Rectal smooth muscle tissue (tissue), 1 donor: ENCODE results near the gene RUNX2.

ENCODE experiments used
- H3K27ac ChIP-seq: one replicate; pipeline ENCODE4 v1.7.0; 2013; ENCODE audit warnings: low read depth, low read length, inconsistent platforms
- H3K27me3 ChIP-seq: one replicate; pipeline ENCODE4 v1.7.0; 2013; ENCODE audit warnings: low read length; ENCODE audit not compliant: control insufficient read depth, insufficient read depth
- H3K36me3 ChIP-seq: one replicate; pipeline ENCODE4 v1.7.0; 2013; ENCODE audit warnings: low read length; ENCODE audit not compliant: control insufficient read depth, insufficient read depth
- H3K4me1 ChIP-seq: one replicate; pipeline ENCODE4 v1.7.0; 2013; ENCODE audit warnings: low read length; ENCODE audit not compliant: control insufficient read depth, insufficient read depth
- H3K4me3 ChIP-seq: one replicate; pipeline ENCODE4 v1.7.0; 2013; ENCODE audit warnings: low read length
- H3K9ac ChIP-seq: one replicate; pipeline ENCODE4 v1.7.0; 2013; ENCODE audit warnings: low read length

The RUNX2 gene

GRCh38 chr6:45678285-45678607 is 350.1 kb downstream of the RUNX2 start:
- H3K4me1 ChIP-seq, result no peaks in the 10 kb centered on the region
- H3K27me3 ChIP-seq, result no peaks in the 10 kb centered on the region
- H3K36me3 ChIP-seq, result no peaks in the 10 kb centered on the region
- no peak overlapping the region for H3K27ac ChIP-seq
- H3K4me3 ChIP-seq, result no peak overlapping the region
- H3K9ac ChIP-seq, result no peak overlapping the region

GRCh38 chr6:45679163-45679562 is 351.0 kb downstream of the RUNX2 start:
- H3K36me3 ChIP-seq, result no peaks in the 10 kb centered on the region
- H3K9ac ChIP-seq, result no peak overlapping the region
- H3K4me1 ChIP-seq, result no peaks in the 10 kb centered on the region
- H3K27me3 ChIP-seq, result no peaks in the 10 kb centered on the region
- H3K27ac ChIP-seq, result no peak overlapping the region
- H3K4me3 ChIP-seq, result no peak overlapping the region

- Histone ChIP-seq H3K27ac (no peak overlapping the region), H3K36me3 (no peaks in the 10 kb centered on the region), H3K4me3 (no peak overlapping the region), H3K27me3 (no peaks in the 10 kb centered on the region), H3K4me1 (no peaks in the 10 kb centered on the region), H3K9ac (no peak overlapping the region)
Measured at GRCh38 chr6:45679631-45680030, 351.5 kb downstream of the RUNX2 start.

DNA sequence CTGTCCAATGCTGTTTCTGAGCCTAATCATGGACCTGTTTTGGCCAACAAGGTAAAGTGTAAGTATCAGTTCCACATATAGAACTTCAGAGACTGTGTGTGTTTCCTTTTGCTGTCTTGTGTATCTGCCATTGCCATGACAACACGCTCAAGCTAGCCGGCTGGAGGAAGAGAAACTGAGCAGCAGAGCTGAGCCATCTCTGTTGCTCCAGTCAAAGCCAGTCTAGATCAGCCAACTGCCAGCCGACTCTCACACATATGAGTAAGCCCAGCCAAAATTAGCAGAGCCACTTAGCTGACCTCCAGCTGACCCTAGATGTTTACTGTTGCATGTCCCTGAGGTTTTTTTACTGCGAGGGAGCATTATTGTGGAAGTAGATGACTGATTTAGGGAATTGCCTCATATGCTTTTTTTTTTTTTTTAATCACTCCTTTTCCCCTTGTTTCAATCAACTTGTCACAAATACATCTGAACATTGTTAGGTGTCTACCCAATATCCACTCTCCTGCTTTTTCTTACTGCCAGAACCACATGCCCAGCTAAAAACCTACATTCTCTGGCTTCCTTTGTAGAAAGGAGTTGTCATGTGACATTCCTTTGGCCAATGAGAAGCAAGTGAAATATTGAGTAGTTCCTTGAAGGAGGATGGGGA is 353.9 kb downstream of the RUNX2 start:
- no peaks in the 10 kb centered on the region for H3K27me3 ChIP-seq
- H3K36me3 ChIP-seq, result no peaks in the 10 kb centered on the region
- no peaks in the 10 kb centered on the region for H3K4me1 ChIP-seq
- H3K4me3 ChIP-seq, result no peak overlapping the region
- H3K27ac ChIP-seq, result no peak overlapping the region
- no peak overlapping the region for H3K9ac ChIP-seq

GRCh38 chr6:45684476-45684875 is 356.3 kb downstream of the RUNX2 start:
- no peaks in the 10 kb centered on the region for H3K4me1 ChIP-seq
- H3K9ac ChIP-seq, result no peak overlapping the region
- H3K4me3 ChIP-seq, result no peak overlapping the region

DNA sequence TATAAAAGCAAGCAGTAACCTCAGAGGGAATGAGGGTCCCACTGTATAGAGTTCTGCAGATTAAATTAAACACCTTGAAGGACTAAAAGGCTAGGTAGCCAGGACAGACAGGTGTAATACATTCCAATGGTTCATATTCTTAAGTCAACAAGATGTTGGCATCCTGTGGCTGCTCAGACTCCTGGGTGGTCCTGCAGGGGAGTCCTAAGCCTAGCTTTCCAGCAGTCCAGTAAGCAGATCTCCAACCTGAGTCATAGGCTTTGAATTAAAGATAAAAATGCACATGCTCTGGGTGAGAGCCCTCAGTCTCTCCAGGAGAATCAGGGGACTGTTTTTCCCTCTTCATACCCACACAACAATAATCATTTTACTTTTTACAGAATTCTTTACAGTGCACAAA is 356.9 kb downstream of the RUNX2 start:
- Histone ChIP-seq H3K4me1 (no peaks in the 10 kb centered on the region), H3K27ac (no peak overlapping the region), H3K9ac (no peak overlapping the region), H3K4me3 (no peak overlapping the region), H3K36me3 (no peaks in the 10 kb centered on the region), H3K27me3 (no peaks in the 10 kb centered on the region)

More at GRCh38 chr6:45684476-45684875, 356.3 kb downstream of the RUNX2 start:
- Histone ChIP-seq H3K27ac (no peak overlapping the region), H3K27me3 (no peaks in the 10 kb centered on the region), H3K36me3 (no peaks in the 10 kb centered on the region)

- H3K9ac ChIP-seq, result no peak overlapping the region
- no peaks in the 10 kb centered on the region for H3K4me1 ChIP-seq
- no peaks in the 10 kb centered on the region for H3K36me3 ChIP-seq
- H3K27me3 ChIP-seq, result no peaks in the 10 kb centered on the region
- no peak overlapping the region for H3K27ac ChIP-seq
- H3K4me3 ChIP-seq, result no peak overlapping the region
Measured at GRCh38 chr6:45686841-45687569, 358.9 kb downstream of the RUNX2 start.

DNA sequence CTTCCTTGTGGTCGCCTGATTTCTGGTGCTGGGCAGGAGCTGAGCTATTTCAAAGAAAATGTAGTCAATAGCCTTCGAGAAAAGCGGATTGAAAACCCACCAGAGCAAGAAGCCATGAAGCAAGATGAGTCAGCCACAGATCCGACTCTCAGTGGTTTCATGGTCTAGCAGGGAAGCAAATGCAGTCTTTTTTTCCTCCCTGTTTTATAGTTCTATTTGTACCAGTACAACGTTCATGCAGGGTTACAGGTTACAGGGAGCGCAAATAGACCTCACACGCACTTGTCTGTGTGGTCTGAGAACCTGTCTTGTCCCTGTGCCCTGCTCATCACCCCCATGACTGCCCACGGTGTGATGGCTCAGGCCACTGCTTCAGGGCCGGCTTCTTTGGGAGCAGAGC is 359.4 kb downstream of the RUNX2 start:
- no peaks in the 10 kb centered on the region for H3K4me1 ChIP-seq
- no peak overlapping the region for H3K4me3 ChIP-seq
- no peaks in the 10 kb centered on the region for H3K36me3 ChIP-seq
- H3K27ac ChIP-seq, result no peak overlapping the region
- H3K27me3 ChIP-seq, result no peaks in the 10 kb centered on the region
- no peak overlapping the region for H3K9ac ChIP-seq

DNA sequence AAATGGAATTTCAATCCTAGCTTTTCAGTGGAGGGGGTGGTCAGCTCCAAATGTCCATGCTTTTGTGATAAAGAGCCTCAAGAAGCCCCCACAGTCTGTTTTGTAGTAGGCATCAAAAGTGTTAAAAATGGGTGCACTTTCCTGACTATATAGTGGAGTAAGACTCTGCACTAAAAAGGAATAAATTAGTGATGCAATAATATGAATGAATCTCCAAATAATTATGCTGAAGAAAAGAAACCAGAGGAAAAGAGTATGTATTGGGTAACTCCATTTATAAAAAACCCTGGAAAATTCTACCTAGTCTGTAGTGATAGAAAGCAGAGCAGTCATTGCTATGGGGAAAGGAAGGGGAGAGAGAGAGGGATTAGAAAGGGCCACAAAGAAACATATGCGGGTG is 360.1 kb downstream of the RUNX2 start:
- Histone ChIP-seq H3K4me3 (no peak overlapping the region), H3K9ac (no peak overlapping the region), H3K27ac (no peak overlapping the region), H3K36me3 (no peaks in the 10 kb centered on the region), H3K4me1 (no peaks in the 10 kb centered on the region), H3K27me3 (no peaks in the 10 kb centered on the region)

- no peaks in the 10 kb centered on the region for H3K27me3 ChIP-seq
- H3K9ac ChIP-seq, result no peak overlapping the region
- no peaks in the 10 kb centered on the region for H3K36me3 ChIP-seq
- no peak overlapping the region for H3K27ac ChIP-seq
- H3K4me1 ChIP-seq, result no peaks in the 10 kb centered on the region
- H3K4me3 ChIP-seq, result no peak overlapping the region
Measured at GRCh38 chr6:45689926-45690615, 361.9 kb downstream of the RUNX2 start.

- Histone ChIP-seq H3K9ac (no peak overlapping the region), H3K4me3 (no peak overlapping the region), H3K27me3 (no peaks in the 10 kb centered on the region), H3K27ac (no peak overlapping the region), H3K36me3 (no peaks in the 10 kb centered on the region), H3K4me1 (no peaks in the 10 kb centered on the region)
Measured at GRCh38 chr6:45690846-45691245, 362.7 kb downstream of the RUNX2 start.

DNA sequence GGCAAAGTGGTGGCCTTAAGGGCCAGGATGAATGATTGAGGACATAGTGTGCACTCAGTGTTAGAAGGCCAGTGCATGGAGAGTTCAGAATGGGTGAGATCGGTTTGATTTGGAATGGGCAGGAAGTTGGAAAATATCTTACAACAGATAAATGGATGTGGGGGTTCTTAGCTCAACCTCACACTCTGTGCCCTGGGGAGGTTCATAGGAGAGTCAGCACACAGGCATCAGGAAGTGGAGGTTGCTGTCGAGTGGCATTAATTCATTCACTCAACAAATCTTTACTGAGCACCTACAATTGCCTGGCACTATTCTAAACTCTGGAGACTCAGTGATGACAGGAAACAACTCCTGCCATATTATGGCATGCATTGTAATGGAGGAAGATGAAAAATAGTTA is 363.3 kb downstream of the RUNX2 start:
- Histone ChIP-seq H3K27me3 (no peaks in the 10 kb centered on the region), H3K27ac (no peak overlapping the region), H3K4me1 (no peaks in the 10 kb centered on the region), H3K9ac (no peak overlapping the region), H3K4me3 (no peak overlapping the region), H3K36me3 (no peaks in the 10 kb centered on the region)

DNA sequence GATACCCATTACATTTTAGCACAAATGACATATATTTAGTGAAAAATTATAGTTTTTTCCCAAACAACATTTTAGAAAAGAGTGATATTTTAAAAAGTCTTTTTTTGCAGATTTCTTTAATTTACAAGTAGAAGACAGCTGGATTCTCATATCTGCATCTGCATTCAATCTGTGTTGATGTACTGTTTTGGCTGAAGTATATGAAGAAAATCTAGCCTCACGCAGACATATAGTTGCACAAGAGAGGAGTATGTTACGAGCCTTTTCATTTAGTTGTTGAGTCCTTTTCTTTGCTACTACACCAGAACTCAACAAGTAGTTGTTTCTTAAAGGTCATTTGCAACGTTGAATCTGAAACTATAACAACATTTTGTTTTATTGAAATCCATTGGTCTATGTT is 363.9 kb downstream of the RUNX2 start:
- H3K4me1 ChIP-seq, result no peaks in the 10 kb centered on the region
- H3K4me3 ChIP-seq, result no peak overlapping the region
- H3K9ac ChIP-seq, result no peak overlapping the region
- no peaks in the 10 kb centered on the region for H3K36me3 ChIP-seq
- H3K27ac ChIP-seq, result no peak overlapping the region
- H3K27me3 ChIP-seq, result no peaks in the 10 kb centered on the region
